OCI-LY1 (cell line): Measurements from ENCODE around the gene IRAK3.

Source experiments
- H2AFZ ChIP-seq: fragments of 200-600 bp; sonication (generic), shearing (Covaris generic); 2 replicates; pipeline ENCODE4 v1.6.0; 2014; ENCODE audit warnings: antibody characterized with exemption, mild to moderate bottlenecking, low read length
- H3F3A ChIP-seq: fragments of 200-600 bp; sonication (generic), shearing (Covaris generic); 2 replicates; pipeline ENCODE4 v1.6.0; 2014; ENCODE audit warnings: mild to moderate bottlenecking, antibody characterized with exemption, low read length, moderate library complexity; ENCODE audit not compliant: insufficient read depth
- H3K27ac ChIP-seq: fragments of 200-600 bp; sonication (generic); 2 replicates; pipeline ENCODE4 v1.5.1; 2014; ENCODE audit warnings: low read length, mixed run types, mild to moderate bottlenecking, low read depth; ENCODE audit not compliant: poor library complexity, severe bottlenecking
- H3K27me3 ChIP-seq: fragments of 200-600 bp; sonication (generic); 2 replicates; pipeline ENCODE4 v1.6.0; 2014; ENCODE audit warnings: antibody characterized with exemption, mild to moderate bottlenecking, low read length, moderate library complexity; ENCODE audit not compliant: insufficient read depth
- H3K36me3 ChIP-seq: fragments of 200-600 bp; sonication (generic); 2 replicates; pipeline ENCODE4 v1.6.1; 2014; ENCODE audit warnings: mild to moderate bottlenecking, antibody characterized with exemption, low read length, moderate library complexity, mixed read lengths; ENCODE audit not compliant: insufficient read depth
- H3K4me1 ChIP-seq: fragments of 200-600 bp; sonication (generic); 2 replicates; pipeline ENCODE4 v1.5.1; 2014; ENCODE audit warnings: mild to moderate bottlenecking, low read length, moderate library complexity; ENCODE audit not compliant: insufficient read depth, severe bottlenecking
- H3K4me2 ChIP-seq: fragments of 200-600 bp; sonication (generic), shearing (Covaris generic); 2 replicates; pipeline ENCODE4 v1.6.1; 2014; ENCODE audit warnings: low read length
- H3K4me3 ChIP-seq: fragments of 200-600 bp; sonication (generic); 2 replicates; pipeline ENCODE4 v1.5.1; 2014; ENCODE audit warnings: low read length, low read depth, mild to moderate bottlenecking, mixed read lengths; ENCODE audit not compliant: poor library complexity, severe bottlenecking
- H3K79me2 ChIP-seq: fragments of 200-600 bp; shearing (Covaris generic); 2 replicates; pipeline ENCODE4 v1.6.1; 2016; ENCODE audit warnings: mixed run types, low read length, mixed read lengths; ENCODE audit not compliant: insufficient read depth
- H3K9ac ChIP-seq: fragments of 200-600 bp; sonication (generic), shearing (Covaris generic); 2 replicates; pipeline ENCODE4 v1.6.1; 2014; ENCODE audit warnings: mild to moderate bottlenecking, low read length, mixed read lengths
- H3K9me2 ChIP-seq: fragments of 200-600 bp; sonication (generic), shearing (Covaris generic); 2 replicates; pipeline ENCODE4 v1.6.1; 2014; ENCODE audit warnings: low read depth, mild to moderate bottlenecking, low read length, mixed read lengths
- H3K9me3 ChIP-seq: fragments of 200-600 bp; shearing (Covaris generic); 2 replicates; pipeline ENCODE4 v1.6.1; 2014; ENCODE audit warnings: low read length, mixed read lengths
- H4K20me1 ChIP-seq: fragments of 200-600 bp; sonication (generic), shearing (Covaris generic); 2 replicates; pipeline ENCODE4 v1.6.0; 2016; ENCODE audit warnings: mild to moderate bottlenecking, low read length; ENCODE audit not compliant: insufficient read depth
- EZH2 ChIP-seq: fragments of 200-600 bp; sonication (generic), shearing (Covaris generic); IDR thresholded peaks from 2 replicates; pipeline ENCODE4 v1.8.0; 2017; ENCODE audit warnings: borderline replicate concordance, mixed run types, mild to moderate bottlenecking, antibody characterized with exemption, low read length, moderate library complexity, mixed read lengths
- TF ChIP-seq, protein P1 (sequence below): fragments of 200-600 bp; sonication (generic), shearing (Covaris generic); IDR thresholded peaks from 2 replicates; pipeline ENCODE4 v1.5.1; 2017; ENCODE audit warnings: mild to moderate bottlenecking, antibody characterized with exemption, low read length, moderate library complexity, mixed read lengths

IRAK3 gene

DNA sequence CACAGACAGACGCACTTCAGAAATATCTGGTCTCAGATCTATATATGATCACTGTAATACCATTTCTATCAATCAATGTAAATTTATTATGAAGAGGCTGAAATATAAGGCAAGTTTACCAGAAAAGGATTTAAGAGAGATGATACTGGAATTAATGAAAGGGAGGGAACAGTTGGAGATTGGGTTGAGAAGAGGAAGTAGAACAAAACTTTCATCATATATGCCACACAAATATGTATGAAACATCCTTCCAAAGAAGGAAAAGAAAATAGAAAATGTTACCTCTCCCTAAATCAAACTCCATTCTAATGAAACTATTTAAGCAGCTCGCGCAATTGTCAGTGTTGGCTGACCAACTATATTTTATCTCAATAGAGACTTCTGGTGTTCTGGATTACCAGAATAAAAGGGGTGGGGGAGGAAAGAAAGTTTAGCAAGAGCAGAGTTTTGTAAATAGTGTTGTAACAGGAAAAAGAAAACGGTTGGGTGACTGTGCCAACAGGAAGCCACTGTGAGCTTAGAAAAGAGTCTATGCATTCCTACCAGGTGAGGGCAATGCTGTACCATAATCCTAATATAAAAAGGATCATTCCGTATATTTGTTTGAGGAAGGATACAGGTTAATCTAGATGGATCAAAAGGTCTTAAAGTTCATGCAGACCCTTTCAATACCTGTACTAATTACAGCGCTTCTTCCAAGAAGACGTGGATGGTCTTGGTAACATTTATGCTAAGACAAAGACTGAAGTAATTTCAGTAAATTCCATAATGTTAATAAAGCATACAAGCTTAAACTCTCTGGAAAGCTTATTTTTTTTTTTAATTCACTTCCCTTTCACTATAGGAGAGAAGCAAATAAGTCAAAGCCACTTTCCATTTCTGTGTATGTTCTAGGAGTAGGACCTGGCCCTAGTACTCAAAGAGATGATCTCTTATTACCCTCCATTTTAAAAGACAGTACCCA is 43.9 kb upstream of the IRAK3 start:
- Histone ChIP-seq H3F3A (no peaks in the 10 kb centered on the region), H3K36me3 (peaks cover 68% of the 10 kb centered on the region)

DNA sequence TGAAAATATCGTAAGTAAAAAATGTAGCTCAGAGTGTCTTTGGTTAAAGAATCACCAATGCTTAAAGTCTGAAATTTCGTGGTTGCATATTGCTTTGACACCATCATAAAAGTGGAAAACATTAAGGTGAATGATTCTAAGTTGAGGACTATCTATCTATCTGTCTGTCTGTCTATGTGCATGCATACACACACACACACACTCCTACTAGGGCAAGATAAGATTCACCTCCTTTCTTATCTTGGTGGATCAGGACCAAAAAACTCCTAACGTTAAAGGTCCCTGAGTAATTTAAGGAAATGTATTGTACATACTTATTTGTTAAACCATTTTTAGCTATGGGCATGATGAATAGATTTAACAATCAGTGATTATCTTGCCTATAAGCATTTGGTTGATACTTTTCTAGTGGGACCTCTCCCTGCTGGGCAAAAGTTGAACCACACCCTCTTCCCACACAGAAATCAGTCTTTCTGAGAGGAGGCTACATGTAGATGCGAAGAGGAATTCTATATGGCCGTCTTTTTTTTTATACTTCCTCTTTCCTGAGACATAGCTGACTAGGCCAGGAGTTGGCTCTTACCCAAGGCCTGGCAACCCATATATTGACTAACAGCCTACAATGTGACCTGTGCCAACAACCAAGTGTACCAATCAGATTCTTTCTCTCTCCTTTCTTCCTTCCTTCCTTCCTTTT is 39.2 kb upstream of the IRAK3 start:
- Histone ChIP-seq H3K9ac (no peak overlapping the region), H3F3A (no peaks in the 10 kb centered on the region), H3K27ac (no peak overlapping the region), H3K79me2 (peaks cover 7% of the 10 kb centered on the region; the same call in 1 of the 2 replicates), H2AFZ (no peak overlapping the region), H3K9me3 (no peaks in the 10 kb centered on the region), H3K4me1 (no peaks in the 10 kb centered on the region), H3K4me3 (no peak overlapping the region), H4K20me1 (no peaks in the 10 kb centered on the region), H3K9me2 (no peaks in the 10 kb centered on the region), H3K4me2 (no peak overlapping the region), H3K27me3 (no peaks in the 10 kb centered on the region), H3K36me3 (peaks cover 38% of the 10 kb centered on the region)
- TF ChIP-seq EZH2: no peak
- TF ChIP-seq, protein P1, sequence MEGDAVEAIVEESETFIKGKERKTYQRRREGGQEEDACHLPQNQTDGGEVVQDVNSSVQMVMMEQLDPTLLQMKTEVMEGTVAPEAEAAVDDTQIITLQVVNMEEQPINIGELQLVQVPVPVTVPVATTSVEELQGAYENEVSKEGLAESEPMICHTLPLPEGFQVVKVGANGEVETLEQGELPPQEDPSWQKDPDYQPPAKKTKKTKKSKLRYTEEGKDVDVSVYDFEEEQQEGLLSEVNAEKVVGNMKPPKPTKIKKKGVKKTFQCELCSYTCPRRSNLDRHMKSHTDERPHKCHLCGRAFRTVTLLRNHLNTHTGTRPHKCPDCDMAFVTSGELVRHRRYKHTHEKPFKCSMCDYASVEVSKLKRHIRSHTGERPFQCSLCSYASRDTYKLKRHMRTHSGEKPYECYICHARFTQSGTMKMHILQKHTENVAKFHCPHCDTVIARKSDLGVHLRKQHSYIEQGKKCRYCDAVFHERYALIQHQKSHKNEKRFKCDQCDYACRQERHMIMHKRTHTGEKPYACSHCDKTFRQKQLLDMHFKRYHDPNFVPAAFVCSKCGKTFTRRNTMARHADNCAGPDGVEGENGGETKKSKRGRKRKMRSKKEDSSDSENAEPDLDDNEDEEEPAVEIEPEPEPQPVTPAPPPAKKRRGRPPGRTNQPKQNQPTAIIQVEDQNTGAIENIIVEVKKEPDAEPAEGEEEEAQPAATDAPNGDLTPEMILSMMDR: no peak

More for the DNA sequence above, 43.9 kb upstream of the IRAK3 start:
- H3K27ac ChIP-seq: no peak overlapping the region
- H3K4me1 ChIP-seq: no peaks in the 10 kb centered on the region
- H3K9ac ChIP-seq: no peak overlapping the region
- H4K20me1 ChIP-seq: no peaks in the 10 kb centered on the region
- peaks cover 16% of the 10 kb centered on the region for H3K9me3 ChIP-seq
- no peaks in the 10 kb centered on the region for H3K79me2 ChIP-seq
- no peaks in the 10 kb centered on the region for H3K9me2 ChIP-seq
- no peak overlapping the region for H3K4me3 ChIP-seq
- H3K27me3 ChIP-seq: no peaks in the 10 kb centered on the region
- TF ChIP-seq, protein P1: peak; percentile 34; the same call in 1 of the 2 replicates
- no peak for TF ChIP-seq EZH2
- no peak overlapping the region for H2AFZ ChIP-seq
- H3K4me2 ChIP-seq: no peak overlapping the region

DNA sequence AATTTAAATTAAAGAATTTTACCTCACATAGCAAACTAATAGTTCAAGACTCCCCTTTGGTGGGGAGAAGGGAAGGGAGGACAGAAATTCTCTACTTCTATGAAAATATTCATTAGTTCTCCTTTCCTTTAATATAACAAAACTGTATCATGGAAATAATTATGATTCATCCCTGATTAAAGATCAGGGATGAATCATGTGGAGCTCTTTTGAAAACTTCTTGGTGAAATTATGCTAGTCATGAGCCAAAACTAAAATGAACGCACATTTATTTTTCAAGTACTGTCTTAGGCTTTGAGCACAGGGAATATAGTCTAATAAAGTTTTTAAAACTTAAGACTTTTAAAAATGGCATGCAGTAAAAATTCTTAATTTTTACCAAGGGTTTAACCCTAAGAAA is 36.3 kb upstream of the IRAK3 start:
- no peak overlapping the region for H3K4me2 ChIP-seq

More for the DNA sequence above, 36.3 kb upstream of the IRAK3 start:
- no peak overlapping the region for H3K4me3 ChIP-seq
- H3F3A ChIP-seq: no peaks in the 10 kb centered on the region
- no peaks in the 10 kb centered on the region for H3K9me2 ChIP-seq
- peaks cover 17% of the 10 kb centered on the region for H3K36me3 ChIP-seq
- no peaks in the 10 kb centered on the region for H3K4me1 ChIP-seq
- TF ChIP-seq, protein P1: no peak
- TF ChIP-seq EZH2: no peak
- no peak overlapping the region for H3K27ac ChIP-seq
- H4K20me1 ChIP-seq: no peaks in the 10 kb centered on the region
- no peak overlapping the region for H3K9ac ChIP-seq
- H2AFZ ChIP-seq: no peak overlapping the region
- H3K27me3 ChIP-seq: no peaks in the 10 kb centered on the region
- H3K79me2 ChIP-seq: peaks cover 8% of the 10 kb centered on the region
- no peaks in the 10 kb centered on the region for H3K9me3 ChIP-seq
